Activated naive CD4-positive, alpha-beta T cell treated with anti-CD3 and anti-CD28 coated beads, Interleukin-2, amount 50 U/mL, for 72 hours (primary cell): ENCODE data around the gene SUPT7L. TPM values are rescaled to one million over a fixed set of nuclear protein-coding genes. Genes with fewer than 3 reads are reported as not detected.

Experiments
- ATAC-seq, 2 donors: fragments of 150-1000 bp; cut with Tn5 transposase; 2 replicates each; pipeline ENCODE4 v1.10.0; 2021; ENCODE audit warnings: mild to moderate bottlenecking in 2 of 2, moderate library complexity in 2 of 2
- DNase-seq, 2 donors: peaks; one replicate each; pipeline ENCODE4 v3.0.0; 2021 to 2022; ENCODE audit warnings: low spot score in 2 of 2
- H3K27ac Mint-ChIP-seq, 2 donors: one replicate each; pipeline ENCODE4 v1.8.0; 2022; ENCODE audit warnings: mild to moderate bottlenecking in 2 of 2, mixed read lengths in 2 of 2
- H3K36me3 Mint-ChIP-seq, 2 donors: one replicate each; pipeline ENCODE4 v1.8.0; 2022; ENCODE audit warnings: mixed read lengths in 2 of 2
- H3K9me3 Mint-ChIP-seq, 2 donors: one replicate each; pipeline ENCODE4 v1.8.0; 2022; ENCODE audit warnings: mixed read lengths in 2 of 2
- total RNA-seq, 2 donors: library from RNA; stranded (reverse); gene quantifications; one replicate each; pipeline ENCODE4 v1.2.3, GENCODE V29; 2022

Gene SUPT7L
- total RNA-seq, result 10 to 100 TPM; 30.3 to 35.7 TPM

GRCh38 chr2:27663285-27664153 is at the start of gene SUPT7L, which contains the start of gene SLC4A1AP:
SUPT7L (minus strand) TSS chr2:27663614; CDS start chr2:27662192, 1,422 bp downstream.
SLC4A1AP (plus strand) TSS chr2:27663889; CDS start chr2:27663915, 26 bp downstream.
- Mint-ChIP-seq H3K36me3 (peaks cover 14 to 24% of the 10 kb centered on the region in 2 donors), H3K9me3 (no peaks in the 10 kb centered on the region), H3K27ac (peak within 1 kb of the TSS; percentile 95 to 99)
- DNase-seq (peak; percentile 77 to 82), ATAC-seq (peak; percentile 87 to 97)

GRCh38 chr2:27713201-27713600 is 49.8 kb upstream of the SUPT7L start:
- Mint-ChIP-seq H3K36me3 (no peaks in the 10 kb centered on the region), H3K9me3 (no peaks in the 10 kb centered on the region), H3K27ac (no peak overlapping the region)
- ATAC-seq, result no peak
- DNase-seq, result no peak

- Mint-ChIP-seq H3K27ac (no peak overlapping the region), H3K36me3 (no peaks in the 10 kb centered on the region)
Observed at GRCh38 chr2:27712522-27712921, 49.1 kb upstream of the SUPT7L start.

GRCh38 chr2:27711804-27712203 is 48.4 kb upstream of the SUPT7L start:
- DNase-seq (no peak), ATAC-seq (no peak)
- H3K9me3 Mint-ChIP-seq, result no peaks in the 10 kb centered on the region
- no peaks in the 10 kb centered on the region for H3K36me3 Mint-ChIP-seq
- no peak overlapping the region for H3K27ac Mint-ChIP-seq

More at GRCh38 chr2:27712522-27712921, 49.1 kb upstream of the SUPT7L start:
- ATAC-seq (no peak), DNase-seq (no peak)
- H3K9me3 Mint-ChIP-seq, result no peaks in the 10 kb centered on the region

- Mint-ChIP-seq H3K27ac (no peak overlapping the region), H3K36me3 (no peaks in the 10 kb centered on the region), H3K9me3 (no peaks in the 10 kb centered on the region)
- ATAC-seq (peak; percentile 60 to 66), DNase-seq (no peak)
Observed at GRCh38 chr2:27710640-27711430, 47.4 kb upstream of the SUPT7L start.

- Mint-ChIP-seq H3K27ac (no peak overlapping the region), H3K9me3 (no peaks in the 10 kb centered on the region), H3K36me3 (no peaks in the 10 kb centered on the region)
- DNase-seq (no peak), ATAC-seq (no peak)
Observed at GRCh38 chr2:27709960-27710575, 46.7 kb upstream of the SUPT7L start.

GRCh38 chr2:27709326-27709725 is 45.9 kb upstream of the SUPT7L start:
- H3K27ac Mint-ChIP-seq, result no peak overlapping the region
- H3K36me3 Mint-ChIP-seq, result no peaks in the 10 kb centered on the region
- ATAC-seq, result no peak
- DNase-seq, result no peak
- H3K9me3 Mint-ChIP-seq, result no peaks in the 10 kb centered on the region

- H3K27ac Mint-ChIP-seq, result no peak overlapping the region
- no peaks in the 10 kb centered on the region for H3K9me3 Mint-ChIP-seq
- no peak for ATAC-seq
- no peaks in the 10 kb centered on the region for H3K36me3 Mint-ChIP-seq
- DNase-seq, result no peak
Observed at GRCh38 chr2:27708666-27709065, 45.3 kb upstream of the SUPT7L start.

GRCh38 chr2:27708257-27708654 is 44.8 kb upstream of the SUPT7L start:
- no peak for DNase-seq
- no peak for ATAC-seq
- Mint-ChIP-seq H3K27ac (no peak overlapping the region), H3K9me3 (no peaks in the 10 kb centered on the region), H3K36me3 (no peaks in the 10 kb centered on the region)

- DNase-seq (no peak), ATAC-seq (no peak)
- Mint-ChIP-seq H3K27ac (no peak overlapping the region), H3K36me3 (no peaks in the 10 kb centered on the region), H3K9me3 (no peaks in the 10 kb centered on the region)
Observed at GRCh38 chr2:27707462-27708256, 44.2 kb upstream of the SUPT7L start.

GRCh38 chr2:27705851-27706622 is 42.6 kb upstream of the SUPT7L start:
- peak; percentile 77 to 91 for ATAC-seq
- DNase-seq, result no peak
- H3K36me3 Mint-ChIP-seq, result no peaks in the 10 kb centered on the region
- H3K9me3 Mint-ChIP-seq, result no peaks in the 10 kb centered on the region
- peak overlapping the region; percentile 46 to 61 for H3K27ac Mint-ChIP-seq

- no peaks in the 10 kb centered on the region for H3K9me3 Mint-ChIP-seq
Observed at GRCh38 chr2:27704342-27704876, 41.0 kb upstream of the SUPT7L start.

GRCh38 chr2:27703638-27704341 is 40.4 kb upstream of the SUPT7L start:
- Mint-ChIP-seq H3K9me3 (no peaks in the 10 kb centered on the region), H3K27ac (no peak overlapping the region), H3K36me3 (no peaks in the 10 kb centered on the region)
- DNase-seq (peak; percentile 78 to 89), ATAC-seq (peak; percentile 76 to 81)

More at GRCh38 chr2:27704342-27704876, 41.0 kb upstream of the SUPT7L start:
- H3K27ac Mint-ChIP-seq, result no peak overlapping the region
- ATAC-seq (no peak), DNase-seq (no peak)
- H3K36me3 Mint-ChIP-seq, result no peaks in the 10 kb centered on the region

GRCh38 chr2:27702302-27702701 is 38.9 kb upstream of the SUPT7L start:
- no peak overlapping the region for H3K27ac Mint-ChIP-seq
- no peaks in the 10 kb centered on the region for H3K9me3 Mint-ChIP-seq
- DNase-seq (no peak), ATAC-seq (no peak)
- H3K36me3 Mint-ChIP-seq, result no peaks in the 10 kb centered on the region

GRCh38 chr2:27701676-27702075 is 38.3 kb upstream of the SUPT7L start:
- H3K36me3 Mint-ChIP-seq, result no peaks in the 10 kb centered on the region
- DNase-seq (no peak), ATAC-seq (no peak)
- H3K9me3 Mint-ChIP-seq, result no peaks in the 10 kb centered on the region
- H3K27ac Mint-ChIP-seq, result no peak overlapping the region
